GM23248 (cell line): Measurements from ENCODE around the gene ZSCAN10.

ENCODE experiments used
- EZH2 ChIP-seq: fragments of 200-600 bp; sonication (generic); IDR thresholded peaks from 2 replicates; pipeline ENCODE4 v1.6.1; 2018; ENCODE audit warnings: antibody characterized with exemption, mild to moderate bottlenecking; ENCODE audit not compliant: insufficient read depth, poor library complexity, severe bottlenecking
- EZH2phosphoT487 ChIP-seq: fragments of 200-600 bp; sonication (generic); IDR thresholded peaks from 2 replicates; pipeline ENCODE4 v1.6.1; 2018; ENCODE audit warnings: antibody characterized with exemption, moderate library complexity, mild to moderate bottlenecking, low read depth; ENCODE audit not compliant: insufficient read depth

- TF ChIP-seq EZH2 (no peak), EZH2phosphoT487 (no peak)
Measured at GRCh38 chr16:3073448-3073847, 25.6 kb downstream of the ZSCAN10 start.
